Kidney (tissue), 14 donors: Measurements from ENCODE around the gene CNPPD1. TPM values are rescaled to one million over a fixed set of nuclear protein-coding genes. Genes with fewer than 3 reads are reported as not detected.
A peak's percentile ranks its signal among the peaks of the same experiment; 100 is the strongest.

ENCODE experiments used
- DNase-seq, 5 donors: peaks; one replicate each; pipeline ENCODE4 v3.0.0-alpha.2; 2013 to 2020
- FAIRE-seq: peaks from 2 replicates; lab custom pipeline; 2012; peaks lifted over from hg19 to GRCh38; lab: Jason Lieb, UNC
- H3K27ac ChIP-seq, 2 donors: one replicate each; pipeline ENCODE4 v1.7.0; 2013; ENCODE audit warnings: low read depth in 2 of 2, low read length in 2 of 2, inconsistent platforms in 1 of 2
- H3K27me3 ChIP-seq: one replicate; pipeline ENCODE4 v1.7.1; 2013; ENCODE audit warnings: low read length, inconsistent platforms; ENCODE audit not compliant: control insufficient read depth, insufficient read depth
- H3K36me3 ChIP-seq, 3 donors: one replicate each; pipeline versions ENCODE4 v1.7.0 to v1.7.1; 2013; ENCODE audit warnings: low read length in 3 of 3, control low read depth in 1 of 3, inconsistent platforms in 1 of 3; ENCODE audit not compliant: insufficient read depth in 3 of 3, control insufficient read depth in 2 of 3
- H3K4me1 ChIP-seq, 3 donors: one replicate each; pipeline versions ENCODE4 v1.7.0 to v1.7.1; 2013; ENCODE audit warnings: low read length in 3 of 3, inconsistent platforms in 1 of 3, low read depth in 1 of 3; ENCODE audit not compliant: control insufficient read depth in 2 of 3, insufficient read depth in 2 of 3
- H3K4me3 ChIP-seq, 3 donors: one replicate each; pipeline versions ENCODE4 v1.7.0 to v1.8.1; 2013; ENCODE audit warnings: low read length in 3 of 3, control low read depth in 1 of 3, inconsistent platforms in 1 of 3
- H3K9ac ChIP-seq, 3 donors: one replicate each; pipeline versions ENCODE4 v1.7.0 to v1.7.1; 2013; ENCODE audit warnings: low read length in 3 of 3, control low read depth in 1 of 3, inconsistent platforms in 1 of 3
- H3K9me3 ChIP-seq, 3 donors: one replicate each; pipeline versions ENCODE4 v1.7.0 to v1.7.1; 2013; ENCODE audit warnings: low read length in 3 of 3, control low read depth in 1 of 3, inconsistent platforms in 1 of 3; ENCODE audit not compliant: control insufficient read depth in 2 of 3, insufficient read depth in 1 of 3
- intact Hi-C: fragments of 100-400 bp; cut with DNase I; formaldehyde crosslinking; loops from one replicate; pipeline ENCODE4 v1.11.1; 2022
- polyA plus RNA-seq: library from polyadenylated mRNA; stranded (reverse); fragments of 350-450 nt; fragmentation: Illumina TruSeq; extraction: RNeasy Lipid Tissue Mini Kit (QIAGEN cat#74804); gene quantifications from one replicate; pipeline ENCODE4 v1.2.3, GENCODE V29; 2014; ENCODE audit warnings: low read depth, low replicate concordance; ENCODE audit not compliant: insufficient read depth
- total RNA-seq: library from RNA; stranded (reverse); fragmentation: NEBNext Ultra II Directional; extraction: Animal tissue kit (Norgen Biotek cat#: 25700); gene quantifications from one replicate; pipeline ENCODE4 v1.2.1, GENCODE V29; 2021
- TF ChIP-seq, protein P1 (sequence below): IDR thresholded peaks from 3 replicates; pipeline ENCODE4 v1.5.1; 2012; ENCODE audit warnings: mild to moderate bottlenecking, moderate library complexity, borderline replicate concordance; ENCODE audit not compliant: insufficient read depth; ENCODE audit errors: extremely low read depth
- donor health status: control.
- donor health status: control.
- donor health status: control.
- donor health status: control.
- donor health status: control.
- donor health status: DM: yes; HTN: yes; CAD: no.
- donor health status: Normal renal cell carcinoma (clear cell type).

CNPPD1 gene
- total and polyA plus RNA-seq, 2 donors from 2014 or later, result 97.5 to 131 TPM

DNA sequence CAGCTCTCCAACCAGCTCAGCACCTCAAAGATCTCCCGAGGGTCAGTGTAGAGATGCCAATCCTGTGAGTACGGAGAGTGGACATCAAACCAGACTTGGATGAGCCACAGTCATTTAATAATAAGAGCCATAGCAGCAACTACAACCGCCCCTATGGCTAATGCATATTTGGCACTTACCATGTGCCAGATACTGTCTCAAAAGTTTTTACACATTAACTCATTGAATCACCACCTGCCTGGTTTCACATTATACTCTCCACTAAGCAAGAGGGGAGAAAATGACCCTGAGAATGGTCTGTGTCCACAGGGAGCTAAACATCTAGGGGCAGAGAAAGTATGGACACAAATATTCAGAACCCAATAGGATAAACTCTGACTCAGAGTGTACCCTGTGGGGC, 2.6 kb downstream of the CNPPD1 start:
- FAIRE-seq (no peak), DNase-seq (no peak)
- TF ChIP-seq, protein P1, sequence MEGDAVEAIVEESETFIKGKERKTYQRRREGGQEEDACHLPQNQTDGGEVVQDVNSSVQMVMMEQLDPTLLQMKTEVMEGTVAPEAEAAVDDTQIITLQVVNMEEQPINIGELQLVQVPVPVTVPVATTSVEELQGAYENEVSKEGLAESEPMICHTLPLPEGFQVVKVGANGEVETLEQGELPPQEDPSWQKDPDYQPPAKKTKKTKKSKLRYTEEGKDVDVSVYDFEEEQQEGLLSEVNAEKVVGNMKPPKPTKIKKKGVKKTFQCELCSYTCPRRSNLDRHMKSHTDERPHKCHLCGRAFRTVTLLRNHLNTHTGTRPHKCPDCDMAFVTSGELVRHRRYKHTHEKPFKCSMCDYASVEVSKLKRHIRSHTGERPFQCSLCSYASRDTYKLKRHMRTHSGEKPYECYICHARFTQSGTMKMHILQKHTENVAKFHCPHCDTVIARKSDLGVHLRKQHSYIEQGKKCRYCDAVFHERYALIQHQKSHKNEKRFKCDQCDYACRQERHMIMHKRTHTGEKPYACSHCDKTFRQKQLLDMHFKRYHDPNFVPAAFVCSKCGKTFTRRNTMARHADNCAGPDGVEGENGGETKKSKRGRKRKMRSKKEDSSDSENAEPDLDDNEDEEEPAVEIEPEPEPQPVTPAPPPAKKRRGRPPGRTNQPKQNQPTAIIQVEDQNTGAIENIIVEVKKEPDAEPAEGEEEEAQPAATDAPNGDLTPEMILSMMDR, result no peak
- intact Hi-C loops, result no loop called here
- H3K4me3 ChIP-seq, result peak overlapping the region in 1 of 3 donors; percentile 35
- H3K9ac ChIP-seq, result no peak overlapping the region
- peaks cover 5 to 30% (median 16%) of the 10 kb centered on the region in 3 donors for H3K36me3 ChIP-seq
- no peak overlapping the region for H3K27ac ChIP-seq
- no peaks in the 10 kb centered on the region for H3K9me3 ChIP-seq
- no peaks in the 10 kb centered on the region for H3K27me3 ChIP-seq
- peaks cover 5 to 46% (median 37%) of the 10 kb centered on the region in 3 donors for H3K4me1 ChIP-seq

DNA sequence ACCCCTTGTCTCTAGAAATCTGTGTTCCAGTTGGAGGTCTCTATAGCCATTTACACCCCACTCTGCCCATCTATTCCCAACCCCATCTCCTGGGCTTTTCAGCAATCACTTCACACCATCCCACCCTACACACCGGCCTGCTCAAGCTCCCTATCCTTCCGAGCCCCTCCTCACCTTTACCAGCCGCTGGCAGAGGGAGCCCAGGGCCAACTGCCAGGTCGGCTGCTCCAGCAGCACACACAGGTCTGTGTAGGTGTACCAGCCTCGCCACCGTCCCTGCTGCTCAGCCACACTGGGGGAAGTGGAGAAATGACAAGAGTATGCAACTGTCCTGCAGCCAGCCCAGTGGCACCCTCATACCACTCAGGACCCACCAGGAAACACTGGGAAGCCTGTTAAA, 3.5 kb downstream of the CNPPD1 start:
- Histone ChIP-seq H3K4me3 (no peak overlapping the region), H3K27ac (peak overlapping the region in 1 of 2 donors; percentile 2), H3K27me3 (no peaks in the 10 kb centered on the region), H3K4me1 (peaks cover 5 to 41% (median 32%) of the 10 kb centered on the region in 3 donors), H3K36me3 (peaks cover 5 to 30% (median 16%) of the 10 kb centered on the region in 3 donors), H3K9ac (no peak overlapping the region), H3K9me3 (no peaks in the 10 kb centered on the region)
- intact Hi-C loops, result no loop called here
- DNase-seq (no peak), FAIRE-seq (no peak)
- TF ChIP-seq, protein P1, result no peak

DNA sequence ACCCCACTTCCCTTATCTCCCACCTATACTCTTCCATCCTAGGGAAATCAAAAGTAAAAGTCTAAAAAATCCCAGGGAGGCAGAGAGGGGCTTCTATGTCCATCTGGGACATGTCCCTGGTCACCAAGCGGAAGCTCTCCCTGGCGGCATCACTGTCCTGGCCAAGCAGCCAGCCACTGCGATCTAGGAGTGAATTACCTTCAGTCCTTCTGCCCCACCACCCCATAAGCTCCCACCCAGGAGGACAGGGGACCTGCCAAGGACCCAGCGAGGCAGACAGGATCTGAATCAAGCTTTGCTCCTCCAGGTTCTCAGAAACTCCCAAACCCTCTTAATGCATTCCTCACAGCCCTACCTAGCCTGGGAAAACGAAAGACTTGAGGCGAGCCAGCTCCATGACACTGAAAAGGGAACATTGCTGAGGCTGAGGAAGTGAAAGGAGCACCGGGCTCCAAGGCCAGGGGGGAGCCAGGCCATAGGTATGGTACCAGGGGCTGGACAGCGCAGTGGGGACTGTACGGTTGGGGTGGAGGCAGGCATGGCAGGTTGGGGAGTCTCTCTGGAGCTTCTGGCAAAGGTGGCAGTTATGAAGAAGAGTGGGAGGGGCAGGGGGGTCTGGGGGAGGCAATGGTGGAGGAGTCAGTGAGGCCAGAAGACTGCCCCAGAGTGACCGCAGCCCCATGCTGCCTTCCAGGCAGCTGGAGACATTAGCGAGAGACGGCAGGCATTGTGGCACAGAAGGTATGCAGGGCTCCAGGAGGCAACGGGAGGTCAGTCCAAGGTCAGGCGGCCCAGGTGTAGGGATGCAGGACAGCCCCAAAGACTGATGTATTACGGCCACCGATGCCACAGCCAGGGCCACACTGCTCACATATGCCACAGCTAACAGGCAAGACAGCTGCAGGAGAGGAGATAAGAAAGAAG, 4.2 kb downstream of the CNPPD1 start:
- no peak overlapping the region for H3K4me3 ChIP-seq
- FAIRE-seq, result no peak
- peaks cover 5 to 30% (median 16%) of the 10 kb centered on the region in 3 donors for H3K36me3 ChIP-seq
- TF ChIP-seq, protein P1, result no peak
- H3K4me1 ChIP-seq, result peaks cover 5 to 41% (median 32%) of the 10 kb centered on the region in 3 donors
- peak in 1 of 5 donors; percentile 73 for DNase-seq
- no peak overlapping the region for H3K9ac ChIP-seq
- H3K27ac ChIP-seq, result peak overlapping the region; percentile 80 to 82
- intact Hi-C loops, result no loop called here
- H3K9me3 ChIP-seq, result no peaks in the 10 kb centered on the region
- H3K27me3 ChIP-seq, result no peaks in the 10 kb centered on the region
